Neural crest cell (in vitro differentiated cells): ENCODE results near the gene ADORA1. TPM values are rescaled to one million over a fixed set of nuclear protein-coding genes. Genes with fewer than 3 reads are reported as not detected.

Source experiments
- DNase-seq: peaks from one replicate; pipeline ENCODE4 v3.0.0; 2021; ENCODE audit warnings: low read depth, mixed read lengths, low spot score
- H3K27ac Mint-ChIP-seq: one replicate; pipeline ENCODE4 v1.8.0; 2021; ENCODE audit warnings: mild to moderate bottlenecking, mixed read lengths; ENCODE audit not compliant: unreplicated experiment
- H3K27me3 Mint-ChIP-seq: 2 replicates; pipeline ENCODE4 v1.8.0; 2021; ENCODE audit warnings: low read depth, mild to moderate bottlenecking, mixed read lengths
- H3K36me3 Mint-ChIP-seq: 2 replicates; pipeline ENCODE4 v1.8.0; 2021; ENCODE audit warnings: low read depth, mild to moderate bottlenecking, mixed read lengths
- H3K4me1 Mint-ChIP-seq: 2 replicates; pipeline ENCODE4 v1.8.0; 2021; ENCODE audit warnings: mixed read lengths
- H3K4me3 Mint-ChIP-seq: one replicate; pipeline ENCODE4 v1.8.0; 2021; ENCODE audit warnings: mild to moderate bottlenecking, mixed read lengths
- H3K9me3 Mint-ChIP-seq: 2 replicates; pipeline ENCODE4 v1.8.0; 2021; ENCODE audit warnings: mixed read lengths
- CTCF ChIP-seq: fragments of 200-600 bp; sonication (generic); conservative IDR thresholded peaks from 2 replicates; pipeline ENCODE4 v1.5.0; 2021; ENCODE audit warnings: antibody characterized with exemption, mild to moderate bottlenecking
- total RNA-seq: library from RNA; stranded (reverse); gene quantifications from 2 replicates; pipeline ENCODE4 v1.2.1, GENCODE V29; 2021

ADORA1 gene
- total RNA-seq, 1 donor from 2014 or later, result 1.9 TPM

GRCh38 chr1:203169770-203170520, 42.4 kb downstream of the ADORA1 start:
- no peaks in the 10 kb centered on the region for H3K36me3 Mint-ChIP-seq
- no peak for TF ChIP-seq CTCF
- no peaks in the 10 kb centered on the region for H3K9me3 Mint-ChIP-seq
- no peak overlapping the region for H3K4me3 Mint-ChIP-seq
- H3K27ac Mint-ChIP-seq, result no peak overlapping the region
- no peak for DNase-seq
- no peaks in the 10 kb centered on the region for H3K27me3 Mint-ChIP-seq
- no peaks in the 10 kb centered on the region for H3K4me1 Mint-ChIP-seq

- no peak for DNase-seq
- H3K27me3 Mint-ChIP-seq, result no peaks in the 10 kb centered on the region
- TF ChIP-seq CTCF, result no peak
- H3K27ac Mint-ChIP-seq, result no peak overlapping the region
- no peaks in the 10 kb centered on the region for H3K9me3 Mint-ChIP-seq
- no peaks in the 10 kb centered on the region for H3K36me3 Mint-ChIP-seq
- H3K4me1 Mint-ChIP-seq, result no peaks in the 10 kb centered on the region
- no peak overlapping the region for H3K4me3 Mint-ChIP-seq
Measured at GRCh38 chr1:203170625-203171330, 43.3 kb downstream of the ADORA1 start.

GRCh38 chr1:203171341-203172183, 44.0 kb downstream of the ADORA1 start:
- Mint-ChIP-seq H3K9me3 (no peaks in the 10 kb centered on the region), H3K27ac (peak overlapping the region; percentile 78), H3K4me1 (no peaks in the 10 kb centered on the region), H3K4me3 (no peak overlapping the region), H3K27me3 (no peaks in the 10 kb centered on the region), H3K36me3 (no peaks in the 10 kb centered on the region)
- no peak for DNase-seq
- TF ChIP-seq CTCF, result no peak

GRCh38 chr1:203172184-203173010, 44.9 kb downstream of the ADORA1 start:
- DNase-seq, result peak; percentile 57
- Mint-ChIP-seq H3K4me1 (peaks cover 6% of the 10 kb centered on the region), H3K27me3 (no peaks in the 10 kb centered on the region), H3K9me3 (no peaks in the 10 kb centered on the region), H3K4me3 (no peak overlapping the region), H3K36me3 (no peaks in the 10 kb centered on the region), H3K27ac (peak overlapping the region; percentile 78)
- peak; percentile 77 for TF ChIP-seq CTCF

GRCh38 chr1:203173011-203173555, 45.6 kb downstream of the ADORA1 start:
- Mint-ChIP-seq H3K27me3 (no peaks in the 10 kb centered on the region), H3K4me1 (peaks cover 13% of the 10 kb centered on the region), H3K4me3 (no peak overlapping the region), H3K9me3 (no peaks in the 10 kb centered on the region), H3K36me3 (no peaks in the 10 kb centered on the region), H3K27ac (no peak overlapping the region)
- TF ChIP-seq CTCF, result no peak
- DNase-seq, result no peak
